ENCODE results near the gene ACBD4.

The ACBD4 gene

DNA sequence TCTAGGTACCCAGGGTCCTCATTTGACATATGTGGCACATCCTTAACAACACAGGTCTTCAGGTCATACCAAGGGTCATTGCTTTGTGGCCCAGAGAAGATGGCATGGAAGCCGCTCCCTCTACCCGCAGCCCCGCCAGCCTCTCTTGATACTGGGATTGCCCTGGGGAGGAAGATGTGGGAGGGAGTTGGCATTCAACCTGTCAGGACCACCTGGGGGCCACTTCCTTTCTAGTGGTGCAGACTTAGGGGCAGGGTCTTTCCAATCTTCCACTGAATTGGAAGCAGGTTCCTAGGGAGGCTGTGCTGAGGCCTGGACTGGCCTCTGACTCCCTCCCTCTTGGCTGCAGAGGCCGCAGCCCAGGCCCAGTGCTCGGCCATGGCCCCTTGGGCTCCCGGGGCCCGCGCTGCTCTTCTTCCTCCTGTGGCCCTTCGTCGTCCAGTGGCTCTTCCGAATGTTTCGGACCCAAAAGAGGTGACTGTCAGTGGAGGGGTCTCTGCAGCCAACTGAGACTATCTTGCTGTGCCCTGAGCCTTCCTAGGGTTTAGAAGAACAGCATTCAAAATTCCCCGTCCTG lies 7.7 kb downstream of the ACBD4 start:
- TF ChIP-seq, protein P1, sequence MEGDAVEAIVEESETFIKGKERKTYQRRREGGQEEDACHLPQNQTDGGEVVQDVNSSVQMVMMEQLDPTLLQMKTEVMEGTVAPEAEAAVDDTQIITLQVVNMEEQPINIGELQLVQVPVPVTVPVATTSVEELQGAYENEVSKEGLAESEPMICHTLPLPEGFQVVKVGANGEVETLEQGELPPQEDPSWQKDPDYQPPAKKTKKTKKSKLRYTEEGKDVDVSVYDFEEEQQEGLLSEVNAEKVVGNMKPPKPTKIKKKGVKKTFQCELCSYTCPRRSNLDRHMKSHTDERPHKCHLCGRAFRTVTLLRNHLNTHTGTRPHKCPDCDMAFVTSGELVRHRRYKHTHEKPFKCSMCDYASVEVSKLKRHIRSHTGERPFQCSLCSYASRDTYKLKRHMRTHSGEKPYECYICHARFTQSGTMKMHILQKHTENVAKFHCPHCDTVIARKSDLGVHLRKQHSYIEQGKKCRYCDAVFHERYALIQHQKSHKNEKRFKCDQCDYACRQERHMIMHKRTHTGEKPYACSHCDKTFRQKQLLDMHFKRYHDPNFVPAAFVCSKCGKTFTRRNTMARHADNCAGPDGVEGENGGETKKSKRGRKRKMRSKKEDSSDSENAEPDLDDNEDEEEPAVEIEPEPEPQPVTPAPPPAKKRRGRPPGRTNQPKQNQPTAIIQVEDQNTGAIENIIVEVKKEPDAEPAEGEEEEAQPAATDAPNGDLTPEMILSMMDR (IDR thresholded peaks at IDR 0.05; ENCODE audit: low read depth, low read length) = no peak
- in situ Hi-C loops (cut with HindIII; ENCODE audit: low sequenced_read_pairs) = no loop called here
- H3K4me3 ChIP-seq (ENCODE audit: low read depth, low read length) = no peak overlapping the region
- DNase-seq (ENCODE audit: low read depth, low spot score) = no peak

DNA sequence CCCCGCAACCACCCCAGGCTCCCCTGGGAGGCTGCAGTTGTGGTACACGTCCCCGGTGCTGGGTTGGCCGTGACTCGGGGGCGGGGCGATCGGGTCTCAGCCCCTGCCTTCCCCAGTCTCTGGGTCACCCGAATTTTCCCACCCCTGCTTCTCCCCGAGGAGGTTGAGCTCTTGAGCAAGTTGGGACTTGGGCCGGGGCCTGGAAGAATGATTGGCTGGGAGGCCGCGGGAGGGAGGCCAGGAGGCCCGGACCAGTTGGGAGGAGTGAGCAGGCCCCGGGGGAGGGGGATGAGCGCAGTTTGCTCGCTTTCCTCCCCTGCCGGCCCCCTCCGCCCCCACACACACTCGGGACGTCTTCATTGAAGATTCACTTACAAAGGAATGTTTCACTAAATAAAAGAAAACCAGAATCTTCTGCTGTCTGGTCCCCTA lies 8.3 kb downstream of the ACBD4 start:
- peak overlapping the region; percentile 21 for H3K4me3 ChIP-seq (ENCODE audit: low read depth, low read length)
- in situ Hi-C loops (cut with HindIII; ENCODE audit: low sequenced_read_pairs) = no loop called here
- peak; percentile 80 for DNase-seq (ENCODE audit: low read depth, low spot score)
- TF ChIP-seq, protein P1 (IDR thresholded peaks at IDR 0.05; ENCODE audit: low read depth, low read length) = no peak

DNA sequence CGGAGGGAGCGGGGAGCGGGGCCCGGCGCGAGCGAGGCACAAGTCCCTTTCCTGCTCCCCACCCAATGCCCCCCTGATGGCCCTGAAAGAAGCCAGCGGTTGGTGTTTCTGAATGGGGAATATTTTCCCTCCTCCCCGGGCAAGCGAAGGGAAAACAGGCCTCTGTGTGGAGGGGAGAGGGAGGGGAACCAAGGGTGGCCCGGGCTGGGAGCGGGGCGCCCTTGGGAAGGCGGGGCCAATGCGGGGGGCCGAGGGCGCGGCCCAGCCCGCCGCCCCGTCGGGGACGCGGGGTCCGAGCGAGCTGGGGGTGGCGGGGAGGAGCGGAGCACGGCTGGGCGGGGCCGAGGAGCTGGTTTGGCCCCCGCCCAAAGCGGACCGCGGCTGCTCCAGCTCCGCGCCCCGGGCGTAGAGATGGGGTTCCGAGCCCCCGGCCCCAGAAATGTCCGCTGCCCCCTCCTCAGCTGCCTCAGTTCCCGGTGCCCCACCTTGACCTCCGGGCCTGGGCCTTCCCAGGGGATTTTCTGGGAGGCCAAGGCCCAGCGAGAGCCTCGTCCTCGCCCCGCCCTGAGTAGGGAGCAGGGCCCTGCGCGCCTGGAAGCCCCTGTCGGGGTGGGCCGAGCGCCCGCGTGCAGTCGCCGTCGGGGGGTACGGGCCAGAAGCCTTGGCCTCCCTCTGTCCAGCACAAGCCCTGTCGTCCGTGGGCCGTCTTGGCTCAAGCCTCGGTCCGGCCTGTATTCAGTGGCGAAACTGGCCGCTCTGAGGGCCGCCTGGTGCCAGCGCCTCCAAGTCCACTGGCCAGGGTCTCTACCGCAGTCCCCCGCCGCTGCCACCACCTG lies 8.9 kb downstream of the ACBD4 start:
- DNase-seq (ENCODE audit: low read depth, low spot score) = no peak
- in situ Hi-C loops (cut with HindIII; ENCODE audit: low sequenced_read_pairs) = no loop called here
- TF ChIP-seq, protein P1 (IDR thresholded peaks at IDR 0.05; ENCODE audit: low read depth, low read length) = no peak
- H3K4me3 ChIP-seq (ENCODE audit: low read depth, low read length) = peak overlapping the region; percentile 21

DNA sequence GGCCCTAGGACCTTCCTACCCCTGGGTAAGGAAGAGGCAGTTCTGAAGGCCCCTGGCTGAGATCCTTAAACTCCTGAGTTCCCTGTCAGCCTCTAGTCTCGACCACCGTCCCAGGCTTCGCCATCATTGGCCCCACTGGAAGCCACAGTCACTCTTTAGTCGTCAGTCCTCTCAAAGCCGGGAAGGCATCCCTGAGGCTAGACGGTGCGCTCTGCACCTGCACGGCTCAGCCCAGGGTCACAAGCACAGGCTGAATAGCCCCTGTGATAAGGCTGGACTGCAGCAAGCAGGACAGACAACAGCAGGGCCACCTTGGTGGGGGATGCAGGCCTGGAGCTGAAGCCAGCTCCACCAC lies 9.5 kb downstream of the ACBD4 start:
- in situ Hi-C loops (cut with HindIII; ENCODE audit: low sequenced_read_pairs) = no loop called here
- TF ChIP-seq, protein P1 (IDR thresholded peaks at IDR 0.05; ENCODE audit: low read depth, low read length) = no peak
- H3K4me3 ChIP-seq (ENCODE audit: low read depth, low read length) = no peak overlapping the region
- DNase-seq (ENCODE audit: low read depth, low spot score) = no peak

DNA sequence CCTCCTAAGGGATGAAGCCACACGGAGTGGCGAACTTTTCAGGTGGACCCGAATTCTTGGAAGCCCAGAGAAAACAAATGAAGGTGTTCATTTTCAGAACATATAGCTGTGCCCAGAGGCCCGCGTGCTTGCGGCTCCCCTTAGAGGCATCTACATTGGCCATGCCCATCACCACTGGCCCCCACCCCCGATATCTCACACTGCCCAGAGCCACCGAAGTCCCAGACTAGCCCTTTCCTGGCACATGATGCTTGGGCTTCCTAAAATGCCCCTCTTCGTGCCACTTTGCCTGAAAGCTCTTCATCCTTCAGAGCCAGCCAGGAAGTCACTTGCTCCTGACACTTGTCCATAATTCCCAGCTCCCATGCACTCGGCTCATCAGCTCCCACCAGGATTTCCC lies 10.7 kb downstream of the ACBD4 start:
- no peak overlapping the region for H3K4me3 ChIP-seq (ENCODE audit: low read depth, low read length)
- DNase-seq (ENCODE audit: low read depth, low spot score) = no peak
- TF ChIP-seq, protein P1 (IDR thresholded peaks at IDR 0.05; ENCODE audit: low read depth, low read length) = no peak
- in situ Hi-C loops (cut with HindIII; ENCODE audit: low sequenced_read_pairs) = no loop called here

DNA sequence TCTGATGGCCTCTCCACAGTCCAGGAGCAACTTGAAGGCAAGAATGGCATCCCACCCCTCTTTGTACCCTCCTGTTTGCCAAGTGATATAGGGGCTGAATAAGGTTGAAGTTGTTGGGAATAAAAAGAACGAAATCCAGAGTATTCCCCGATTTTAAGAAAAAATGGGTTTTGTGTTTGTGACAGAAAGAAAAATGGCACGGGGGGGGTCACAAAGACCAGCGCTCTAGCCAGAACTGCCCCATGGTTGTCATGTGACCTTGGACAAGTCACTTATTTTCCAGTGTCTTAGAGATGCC lies 11.1 kb downstream of the ACBD4 start:
- TF ChIP-seq, protein P1 (IDR thresholded peaks at IDR 0.05; ENCODE audit: low read depth, low read length) = no peak
- H3K4me3 ChIP-seq (ENCODE audit: low read depth, low read length) = peak overlapping the region; percentile 70
- DNase-seq (ENCODE audit: low read depth, low spot score) = no peak
- in situ Hi-C loops (cut with HindIII; ENCODE audit: low sequenced_read_pairs) = no loop called here
